Measurements from ENCODE around the gene DDO.

The DDO gene

GRCh38 chr6:110357664-110358552 is 57.5 kb downstream of the DDO start, which contains the start of gene METTL24:
TSS of gene METTL24 (minus strand) at chr6:110358349. CDS start at chr6:110358272, 77 bp downstream.
- Histone ChIP-seq H4K20me1 (no peaks in the 10 kb centered on the region), H3K27ac (no peak within 1 kb of the TSS), H3K4me1 (peaks cover 0 to 10% (median 7%) of the 10 kb centered on the region in 10 experiments; a peak in 8 of 20 replicates), H3K9ac (peak within 1 kb of the TSS in 5 of 11 experiments; percentile 16 to 29 (median 27); a peak in 4 of 22 replicates), H3K27me3 (peaks cover 45 to 61% (median 54%) of the 10 kb centered on the region in 11 experiments), H3K36me3 (peaks cover 0 to 6% (median 0%) of the 10 kb centered on the region in 11 experiments; a peak in 2 of 22 replicates), H3K4me2 (peak within 1 kb of the TSS; percentile 65 to 92 (median 83)), H3K9me3 (replicated peaks in 1 of 11) (peaks cover 29 to 40% (median 35%) of the 10 kb centered on the region in 11 experiments), H3K4me3 (peak within 1 kb of the TSS; percentile 47 to 70 (median 58))
- no peak for TF ChIP-seq Cebpa-rat (IDR thresholded peaks at IDR 0.05)

GRCh38 chr6:110357298-110357663 is 58.1 kb downstream of the DDO start:
- H3K27ac ChIP-seq = no peak overlapping the region
- peaks cover 0 to 6% (median 0%) of the 10 kb centered on the region in 11 experiments; a peak in 2 of 22 replicates for H3K36me3 ChIP-seq
- H3K4me3 ChIP-seq = peak overlapping the region; percentile 47 to 70 (median 58); a peak in 16 of 20 replicates
- peaks cover 45 to 61% (median 54%) of the 10 kb centered on the region in 11 experiments for H3K27me3 ChIP-seq
- peaks cover 29 to 40% (median 35%) of the 10 kb centered on the region in 11 experiments for H3K9me3 ChIP-seq (replicated peaks in 1 of 11)
- H3K4me1 ChIP-seq = peaks cover 0 to 10% (median 7%) of the 10 kb centered on the region in 10 experiments; a peak in 8 of 20 replicates
- no peaks in the 10 kb centered on the region for H4K20me1 ChIP-seq
- peak overlapping the region in 9 of 11 experiments; percentile 65 to 92 (median 83); a peak in 14 of 22 replicates for H3K4me2 ChIP-seq
- no peak for TF ChIP-seq Cebpa-rat (IDR thresholded peaks at IDR 0.05)
- no peak overlapping the region for H3K9ac ChIP-seq

GRCh38 chr6:110356778-110357177 is 58.6 kb downstream of the DDO start:
- Histone ChIP-seq H3K4me3 (peak overlapping the region in 2 of 10 experiments; percentile 47 to 70; a peak in 1 of 20 replicates), H4K20me1 (no peaks in the 10 kb centered on the region), H3K4me2 (no peak overlapping the region), H3K9ac (no peak overlapping the region), H3K4me1 (peaks cover 0 to 10% (median 7%) of the 10 kb centered on the region in 10 experiments; a peak in 8 of 20 replicates), H3K27me3 (peaks cover 45 to 61% (median 54%) of the 10 kb centered on the region in 11 experiments), H3K36me3 (peaks cover 0 to 6% (median 0%) of the 10 kb centered on the region in 11 experiments; a peak in 2 of 22 replicates), H3K27ac (no peak overlapping the region), H3K9me3 (replicated peaks in 1 of 11) (peaks cover 29 to 40% (median 35%) of the 10 kb centered on the region in 11 experiments)
- TF ChIP-seq Cebpa-rat (IDR thresholded peaks at IDR 0.05) = no peak

- TF ChIP-seq Cebpa-rat (IDR thresholded peaks at IDR 0.05) = no peak
- no peak overlapping the region for H3K4me3 ChIP-seq
- H4K20me1 ChIP-seq = no peaks in the 10 kb centered on the region
- H3K9me3 ChIP-seq (replicated peaks in 1 of 11) = peaks cover 25 to 40% (median 32%) of the 10 kb centered on the region in 11 experiments
- peaks cover 0 to 10% (median 7%) of the 10 kb centered on the region in 10 experiments; a peak in 8 of 20 replicates for H3K4me1 ChIP-seq
- no peak overlapping the region for H3K4me2 ChIP-seq
- H3K9ac ChIP-seq = no peak overlapping the region
- peaks cover 45 to 60% (median 54%) of the 10 kb centered on the region in 11 experiments for H3K27me3 ChIP-seq
- H3K27ac ChIP-seq = no peak overlapping the region
- peaks cover 0 to 6% (median 0%) of the 10 kb centered on the region in 11 experiments; a peak in 2 of 22 replicates for H3K36me3 ChIP-seq
These were observed 59.6 kb downstream of the DDO start for GRCh38 chr6:110355727-110356126.

GRCh38 chr6:110355022-110355421 is 60.4 kb downstream of the DDO start:
- Histone ChIP-seq H3K4me3 (no peak overlapping the region), H3K27me3 (peaks cover 41 to 53% (median 47%) of the 10 kb centered on the region in 11 experiments), H3K27ac (no peak overlapping the region), H3K4me1 (peaks cover 0 to 10% (median 7%) of the 10 kb centered on the region in 10 experiments; a peak in 8 of 20 replicates), H3K9ac (no peak overlapping the region), H4K20me1 (no peaks in the 10 kb centered on the region), H3K36me3 (peaks cover 0 to 6% (median 0%) of the 10 kb centered on the region in 11 experiments; a peak in 2 of 22 replicates), H3K9me3 (replicated peaks in 1 of 11) (peaks cover 25 to 40% (median 32%) of the 10 kb centered on the region in 11 experiments), H3K4me2 (no peak overlapping the region)
- TF ChIP-seq Cebpa-rat (IDR thresholded peaks at IDR 0.05) = no peak

- Histone ChIP-seq H3K4me1 (peaks cover 0 to 10% (median 7%) of the 10 kb centered on the region in 10 experiments; a peak in 8 of 20 replicates), H3K27ac (no peak overlapping the region), H3K27me3 (peaks cover 32 to 44% (median 38%) of the 10 kb centered on the region in 11 experiments), H3K9me3 (replicated peaks in 1 of 11) (peaks cover 21 to 36% (median 28%) of the 10 kb centered on the region in 11 experiments), H4K20me1 (no peaks in the 10 kb centered on the region), H3K9ac (no peak overlapping the region), H3K4me3 (no peak overlapping the region), H3K4me2 (no peak overlapping the region), H3K36me3 (peaks cover 0 to 6% (median 0%) of the 10 kb centered on the region in 11 experiments; a peak in 2 of 22 replicates)
- no peak for TF ChIP-seq Cebpa-rat (IDR thresholded peaks at IDR 0.05)
These were observed 61.2 kb downstream of the DDO start for GRCh38 chr6:110354153-110354552.

GRCh38 chr6:110353457-110354001 is 61.8 kb downstream of the DDO start:
- no peak for TF ChIP-seq Cebpa-rat (IDR thresholded peaks at IDR 0.05)
- no peak overlapping the region for H3K27ac ChIP-seq

GRCh38 chr6:110352563-110353262 is 62.7 kb downstream of the DDO start:
- H3K9ac ChIP-seq = no peak overlapping the region
- peaks cover 0 to 4% (median 1%) of the 10 kb centered on the region in 10 experiments; a peak in 6 of 20 replicates for H3K4me1 ChIP-seq
- peaks cover 17 to 29% (median 24%) of the 10 kb centered on the region in 11 experiments for H3K27me3 ChIP-seq
- H3K36me3 ChIP-seq = peaks cover 0 to 6% (median 0%) of the 10 kb centered on the region in 11 experiments; a peak in 1 of 22 replicates
- TF ChIP-seq Cebpa-rat (IDR thresholded peaks at IDR 0.05) = no peak
- no peak overlapping the region for H3K4me2 ChIP-seq
- no peak overlapping the region for H3K4me3 ChIP-seq
- no peaks in the 10 kb centered on the region for H4K20me1 ChIP-seq
- peaks cover 11 to 21% (median 14%) of the 10 kb centered on the region in 11 experiments for H3K9me3 ChIP-seq (replicated peaks in 1 of 11)
- H3K27ac ChIP-seq = no peak overlapping the region

More at GRCh38 chr6:110353457-110354001, 61.8 kb downstream of the DDO start:
- Histone ChIP-seq H3K9me3 (replicated peaks in 1 of 11) (peaks cover 16 to 30% (median 22%) of the 10 kb centered on the region in 11 experiments), H3K4me3 (no peak overlapping the region), H3K9ac (no peak overlapping the region), H3K4me2 (no peak overlapping the region), H3K4me1 (peaks cover 0 to 10% (median 7%) of the 10 kb centered on the region in 10 experiments; a peak in 8 of 20 replicates), H3K27me3 (peaks cover 26 to 38% (median 32%) of the 10 kb centered on the region in 11 experiments), H3K36me3 (peaks cover 0 to 6% (median 0%) of the 10 kb centered on the region in 11 experiments; a peak in 1 of 22 replicates), H4K20me1 (no peaks in the 10 kb centered on the region)

Data from BLaER1 treated with 17β-estradiol and CSF1 and Interleukin-3, amounts not matched to agents 10 nM and 100 nM (cell line).